LNCaP clone FGC (cell line): ENCODE results near the gene TMEM229B.

Experiments
- DNase-seq: peaks from one replicate; pipeline ENCODE4 v3.0.0-alpha.2; 2011; ENCODE audit warnings: low read depth
- H3K4me3 ChIP-seq: 2 replicates; pipeline ENCODE4 v1.5.1; 2011; ENCODE audit warnings: mild to moderate bottlenecking, low read depth, low read length, control low read depth
- TF ChIP-seq, protein P1 (sequence below): IDR thresholded peaks from 2 replicates; pipeline ENCODE4 v1.5.1; 2012; ENCODE audit warnings: mild to moderate bottlenecking; ENCODE audit not compliant: control insufficient read depth, insufficient read depth; ENCODE audit errors: extremely low read depth

Gene TMEM229B

DNA sequence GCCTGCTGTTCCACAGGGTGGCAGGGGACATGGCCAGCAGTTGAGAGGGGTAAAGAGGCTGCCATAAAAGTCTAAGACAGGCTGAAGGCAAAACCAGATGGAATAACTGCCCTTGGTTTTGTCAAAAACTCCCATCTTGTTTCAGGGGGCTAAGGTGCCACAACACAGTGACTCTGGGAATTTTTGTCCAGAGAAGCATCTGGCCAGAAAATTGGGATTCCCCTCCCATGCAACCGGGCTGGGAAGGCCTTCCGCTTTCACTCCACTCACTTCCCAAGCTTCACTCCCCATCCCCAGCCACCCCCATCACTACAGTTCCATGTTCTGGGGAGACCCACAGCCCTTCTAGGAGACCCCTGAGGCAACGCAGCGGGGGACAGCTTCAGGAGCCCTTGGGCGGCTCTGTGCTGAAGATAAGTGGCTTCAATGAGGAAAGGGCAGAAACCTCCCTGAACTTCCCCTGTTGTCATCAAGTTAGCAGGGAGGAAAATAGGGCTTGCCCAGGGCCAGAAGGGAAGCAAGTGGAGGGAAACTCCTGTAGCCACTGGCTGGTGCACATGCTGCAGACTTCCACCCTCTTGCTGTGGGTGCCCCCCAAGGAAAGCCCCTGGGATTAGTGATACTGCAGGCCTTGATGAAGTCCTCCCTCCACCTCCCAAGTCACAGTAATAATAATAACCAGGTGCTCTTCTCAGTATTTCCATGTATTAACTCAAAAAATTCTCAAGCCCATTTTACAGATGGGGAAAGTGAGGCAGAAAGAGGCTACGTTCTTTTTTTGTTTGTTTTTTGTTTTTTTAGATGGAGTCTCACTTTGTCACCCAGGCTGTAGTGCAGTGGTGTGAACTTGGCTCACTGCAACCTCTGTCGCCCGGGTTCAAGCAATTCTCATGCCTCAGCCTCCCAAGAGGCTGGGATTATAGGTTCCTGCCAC lies 6.0 kb downstream of the TMEM229B start:
- TF ChIP-seq, protein P1, sequence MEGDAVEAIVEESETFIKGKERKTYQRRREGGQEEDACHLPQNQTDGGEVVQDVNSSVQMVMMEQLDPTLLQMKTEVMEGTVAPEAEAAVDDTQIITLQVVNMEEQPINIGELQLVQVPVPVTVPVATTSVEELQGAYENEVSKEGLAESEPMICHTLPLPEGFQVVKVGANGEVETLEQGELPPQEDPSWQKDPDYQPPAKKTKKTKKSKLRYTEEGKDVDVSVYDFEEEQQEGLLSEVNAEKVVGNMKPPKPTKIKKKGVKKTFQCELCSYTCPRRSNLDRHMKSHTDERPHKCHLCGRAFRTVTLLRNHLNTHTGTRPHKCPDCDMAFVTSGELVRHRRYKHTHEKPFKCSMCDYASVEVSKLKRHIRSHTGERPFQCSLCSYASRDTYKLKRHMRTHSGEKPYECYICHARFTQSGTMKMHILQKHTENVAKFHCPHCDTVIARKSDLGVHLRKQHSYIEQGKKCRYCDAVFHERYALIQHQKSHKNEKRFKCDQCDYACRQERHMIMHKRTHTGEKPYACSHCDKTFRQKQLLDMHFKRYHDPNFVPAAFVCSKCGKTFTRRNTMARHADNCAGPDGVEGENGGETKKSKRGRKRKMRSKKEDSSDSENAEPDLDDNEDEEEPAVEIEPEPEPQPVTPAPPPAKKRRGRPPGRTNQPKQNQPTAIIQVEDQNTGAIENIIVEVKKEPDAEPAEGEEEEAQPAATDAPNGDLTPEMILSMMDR: no peak
- no peak for DNase-seq

DNA sequence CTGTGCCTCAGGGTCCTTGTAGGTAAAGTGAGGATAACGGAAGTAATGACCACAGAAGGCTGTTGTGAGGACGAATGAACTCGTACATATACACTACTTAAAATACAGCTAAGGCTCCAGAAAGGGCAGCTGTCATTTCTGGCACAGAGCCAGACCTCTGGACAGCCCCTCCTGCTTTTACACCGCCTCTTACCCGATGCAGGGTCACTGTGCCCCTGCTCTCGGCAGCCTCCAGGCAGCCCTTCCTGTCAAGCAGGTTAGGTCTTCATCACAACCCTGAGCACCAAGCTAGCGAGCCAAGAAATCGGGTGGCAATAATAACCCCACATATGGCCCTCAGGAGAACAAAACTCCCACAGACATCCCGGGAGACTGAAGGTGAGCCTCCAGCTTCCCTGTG lies 8.5 kb downstream of the TMEM229B start:
- TF ChIP-seq, protein P1: no peak
- no peak for DNase-seq
- no peak overlapping the region for H3K4me3 ChIP-seq

More for the DNA sequence above, 6.0 kb downstream of the TMEM229B start:
- H3K4me3 ChIP-seq: no peak overlapping the region

DNA sequence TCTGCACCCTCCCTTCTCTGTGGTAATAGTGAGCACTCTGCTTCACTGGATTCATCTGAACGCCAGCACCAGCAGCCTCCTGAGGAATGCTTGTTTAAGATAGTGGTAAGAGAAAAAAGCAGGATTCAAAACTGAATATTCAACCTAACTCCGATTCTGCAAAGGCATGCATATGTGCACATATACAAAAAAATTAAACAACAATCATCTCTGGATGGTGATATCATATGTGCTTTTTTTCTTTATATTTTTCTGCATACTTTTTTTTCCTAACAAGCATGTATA lies 9.8 kb downstream of the TMEM229B start:
- no peak overlapping the region for H3K4me3 ChIP-seq
- DNase-seq: no peak
- TF ChIP-seq, protein P1: no peak

DNA sequence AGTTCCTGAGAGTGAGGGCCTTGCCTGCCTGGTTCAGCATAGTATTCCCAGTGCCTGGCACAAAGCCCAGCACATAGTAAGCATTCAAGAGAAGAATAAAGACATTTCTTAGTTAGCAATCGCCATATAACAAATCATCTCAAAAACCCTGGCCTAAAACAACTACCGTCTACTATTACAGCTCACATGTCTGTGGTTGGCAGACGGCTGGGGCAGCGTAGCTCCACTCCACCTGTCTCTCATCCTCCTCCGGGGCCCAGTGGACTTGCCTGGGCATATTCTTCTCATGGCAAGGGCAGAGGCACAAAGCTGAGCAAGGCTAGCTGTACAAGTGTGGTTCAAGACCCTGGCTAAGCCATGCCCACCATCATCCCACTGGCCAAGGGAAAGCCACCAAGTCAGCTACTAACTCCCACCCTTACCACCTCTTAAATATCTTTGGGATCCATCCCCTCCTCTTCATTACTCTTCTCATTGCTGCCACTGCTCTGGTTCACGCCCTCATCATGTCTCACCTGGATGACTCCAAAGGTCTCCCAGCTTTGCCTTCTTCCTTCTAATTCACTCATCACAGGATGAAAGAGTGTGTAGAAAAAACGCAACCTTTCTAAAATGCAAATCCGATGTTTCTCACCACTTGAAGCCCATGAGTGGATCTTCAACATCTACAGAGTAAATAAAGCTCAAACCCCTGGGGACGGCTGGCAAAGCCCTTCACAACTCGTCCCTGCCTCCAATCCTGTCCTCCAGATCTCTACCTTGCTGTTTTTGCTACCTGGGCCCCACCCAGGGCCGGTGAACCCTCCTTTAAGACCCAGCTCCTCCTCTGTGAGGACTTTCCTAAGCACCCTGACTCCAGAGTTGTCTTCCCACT lies 10.4 kb downstream of the TMEM229B start:
- TF ChIP-seq, protein P1: no peak
- no peak for DNase-seq
- no peak overlapping the region for H3K4me3 ChIP-seq

DNA sequence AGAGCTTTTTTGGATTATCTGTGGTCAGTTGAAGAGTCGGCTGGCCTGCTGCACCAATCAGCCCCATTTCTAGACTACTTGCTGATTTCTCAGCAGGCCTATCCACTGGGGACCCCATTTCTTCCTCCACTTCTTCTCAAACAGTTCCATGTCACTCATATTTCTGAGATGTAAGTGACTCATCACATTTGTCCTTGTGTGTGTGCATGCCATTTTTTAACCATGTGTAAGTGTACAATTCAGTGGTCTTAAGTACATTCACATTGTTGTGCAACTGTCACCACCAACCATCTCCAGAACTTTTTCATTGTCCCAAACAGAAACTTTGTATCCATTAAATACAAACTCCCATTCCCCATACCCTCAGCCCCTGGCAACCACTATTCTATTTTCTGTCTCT lies 14.2 kb downstream of the TMEM229B start:
- TF ChIP-seq, protein P1: no peak
- no peak for DNase-seq
- H3K4me3 ChIP-seq: no peak overlapping the region

DNA sequence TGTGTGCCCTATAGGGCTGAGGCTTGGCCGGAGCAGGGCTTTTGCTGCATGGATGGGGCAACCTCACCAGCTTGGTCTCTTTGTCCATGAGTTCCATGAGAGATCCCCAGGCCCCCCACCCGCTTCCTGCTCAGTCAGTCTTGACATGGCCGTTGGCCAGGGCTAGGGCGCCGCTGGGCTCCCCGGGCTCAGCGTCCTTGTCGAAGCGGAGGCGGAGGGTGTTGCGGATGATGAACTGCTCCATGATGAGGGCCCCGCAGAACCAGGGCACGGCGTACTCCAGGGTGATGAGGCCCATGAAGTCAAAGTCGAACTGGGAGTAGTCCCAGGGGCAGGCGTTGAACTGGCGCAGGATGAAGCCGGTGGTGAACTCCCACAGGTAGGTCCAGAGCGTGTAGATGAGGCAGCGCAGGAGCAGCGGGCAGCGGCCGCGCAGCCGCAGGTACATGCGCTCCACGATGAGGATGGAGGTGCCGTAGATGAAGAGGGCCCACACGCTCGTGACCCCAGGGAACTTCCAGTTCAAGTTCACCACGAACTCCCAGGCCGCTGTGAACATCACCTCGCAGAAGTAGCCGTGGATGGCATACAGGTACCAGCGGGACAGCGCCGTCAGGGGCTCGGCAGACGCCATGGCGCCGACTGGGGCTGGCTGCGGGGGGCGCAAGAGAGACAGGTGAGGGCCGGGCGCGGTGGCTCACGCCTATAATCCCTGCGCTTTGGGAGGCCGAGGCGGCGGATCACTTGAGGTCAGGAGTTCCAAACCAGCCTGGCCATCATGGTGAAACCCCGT lies 15.0 kb downstream of the TMEM229B start:
- no peak for DNase-seq
- TF ChIP-seq, protein P1: no peak
- H3K4me3 ChIP-seq: no peak overlapping the region
